HepG2 (cell line): ENCODE results near the gene SLCO4A1. TPM values are rescaled to one million over a fixed set of nuclear protein-coding genes. Genes with fewer than 3 reads are reported as not detected.

Experiments
- BCL6 ChIP-seq: IDR thresholded peaks from 2 replicates; pipeline ENCODE4 v1.6.1; 2016; ENCODE audit warnings: missing genetic modification reagents, missing compliant biosample characterization
- DNMT1 ChIP-seq: sonication (generic); formaldehyde crosslinking; IDR thresholded peaks from 2 replicates; pipeline ENCODE4 v1.5.1; 2020; ENCODE audit warnings: mild to moderate bottlenecking, missing genetic modification reagents
- ESRRA ChIP-seq: sonication (generic); formaldehyde crosslinking; IDR thresholded peaks from 2 replicates; pipeline ENCODE4 v1.5.1; 2020; ENCODE audit warnings: mild to moderate bottlenecking, low read depth, missing genetic modification reagents
- NFE2L1 ChIP-seq: sonication (generic); formaldehyde crosslinking; IDR thresholded peaks from 2 replicates; pipeline ENCODE4 v1.4.0; 2020; ENCODE audit warnings: missing genetic modification reagents, mild to moderate bottlenecking, borderline replicate concordance
- RARG ChIP-seq: sonication (generic); formaldehyde crosslinking; IDR thresholded peaks from 2 replicates; pipeline ENCODE4 v1.4.0; 2020; ENCODE audit warnings: low read depth, mild to moderate bottlenecking, missing genetic modification reagents
- ZMYM2 ChIP-seq: sonication (generic); formaldehyde crosslinking; IDR thresholded peaks from 2 replicates; pipeline ENCODE4 v1.8.0; 2022; ENCODE audit warnings: mild to moderate bottlenecking, missing genetic modification reagents
- ZNF101 ChIP-seq: sonication (generic); formaldehyde crosslinking; IDR thresholded peaks from 2 replicates; pipeline ENCODE4 v1.4.0; 2020; ENCODE audit warnings: mild to moderate bottlenecking, low read depth, missing genetic modification reagents, borderline replicate concordance
- ZNF180 ChIP-seq: sonication (generic); formaldehyde crosslinking; IDR thresholded peaks from 2 replicates; pipeline ENCODE4 v1.4.0; 2020; ENCODE audit warnings: low read depth, missing genetic modification reagents, borderline replicate concordance
- ZNF431 ChIP-seq: sonication (generic); formaldehyde crosslinking; IDR thresholded peaks from 2 replicates; pipeline ENCODE4 v1.9.0; 2022; ENCODE audit warnings: missing genetic modification reagents, low read depth, mild to moderate bottlenecking, borderline replicate concordance
- ZNF558 ChIP-seq: sonication (generic); formaldehyde crosslinking; IDR thresholded peaks from 2 replicates; pipeline ENCODE4 v1.9.0; 2022; ENCODE audit warnings: mild to moderate bottlenecking, missing genetic modification reagents, borderline replicate concordance
- ZNF644 ChIP-seq: IDR thresholded peaks from 2 replicates; pipeline ENCODE4 v1.6.1; 2016; ENCODE audit warnings: low read depth
- polyA plus RNA-seq, 8 experiments: library from polyadenylated mRNA; depleted of rRNA in 3 of 8; stranded (reverse) in 7 of 8; unstranded in 1 of 8; fragments of >200 nt; fragmentation: Illumina TruSeq in 4 of 8; extraction: Trizol in 4 of 8; gene quantifications; 2 replicates each; pipeline versions ENCODE4 v1.2.1 to v1.2.3, GENCODE V29; 2011 to 2016; ENCODE audit warnings: low read depth in 4 of 8, missing spikeins in 1 of 8, mixed read lengths in 1 of 8; ENCODE audit not compliant: insufficient read depth in 1 of 8
- total RNA-seq, 5 experiments: library from RNA; depleted of rRNA; stranded (reverse); fragments of >200 nt; fragmentation: Illumina TruSeq; extraction: Trizol; gene quantifications; 2 replicates each; pipeline ENCODE4 v1.2.3, GENCODE V29; 2016; ENCODE audit warnings: low read depth in 1 of 5
- TF ChIP-seq, protein P1 (sequence below): sonication (generic); formaldehyde crosslinking; IDR thresholded peaks from 2 replicates; pipeline ENCODE4 v1.4.0; 2020; ENCODE audit warnings: mild to moderate bottlenecking, missing genetic modification reagents
- TF ChIP-seq, protein P2 (sequence below): sonication (generic); formaldehyde crosslinking; IDR thresholded peaks from 2 replicates; pipeline ENCODE4 v1.4.0; 2020; ENCODE audit warnings: low read depth, mild to moderate bottlenecking, missing genetic modification reagents
- TF ChIP-seq, protein P3 (sequence below): sonication (generic); formaldehyde crosslinking; conservative IDR thresholded peaks from 2 replicates; pipeline ENCODE4 v1.4.0; 2020; ENCODE audit warnings: missing genetic modification reagents
- TF ChIP-seq, protein P4 (sequence below): IDR thresholded peaks from 2 replicates; pipeline ENCODE4 v1.6.1; 2016; ENCODE audit warnings: low read depth, borderline replicate concordance
- TF ChIP-seq, protein P5 (sequence below): sonication (generic); formaldehyde crosslinking; IDR thresholded peaks from 2 replicates; pipeline ENCODE4 v1.5.0; 2020; ENCODE audit warnings: missing genetic modification reagents

SLCO4A1 gene
- total and polyA plus RNA-seq, 2 of the 13 experiments (the other 11 are each of a cell fraction or from before 2014, with no cell fraction given): 55.5 to 112 TPM

DNA sequence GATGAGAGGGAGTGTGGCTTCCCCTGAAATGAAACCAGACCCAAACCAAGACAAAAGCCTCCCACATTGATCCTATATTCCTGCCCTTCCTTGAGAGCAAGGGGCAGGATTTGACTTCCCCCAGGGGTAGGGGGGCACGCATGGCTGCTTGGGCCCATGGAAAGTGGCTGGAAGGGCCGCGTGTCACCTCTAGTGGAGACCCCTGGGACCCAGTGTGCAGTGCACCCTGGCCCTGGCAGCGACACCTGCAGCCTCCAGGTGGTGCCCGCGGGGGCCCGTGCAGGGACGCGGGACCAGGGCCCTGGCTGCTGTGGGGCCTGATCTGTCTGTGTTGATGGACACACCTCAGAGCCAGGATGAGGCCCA lies 18.0 kb upstream of the SLCO4A1 start (continued):
- TF ChIP-seq, protein P1, sequence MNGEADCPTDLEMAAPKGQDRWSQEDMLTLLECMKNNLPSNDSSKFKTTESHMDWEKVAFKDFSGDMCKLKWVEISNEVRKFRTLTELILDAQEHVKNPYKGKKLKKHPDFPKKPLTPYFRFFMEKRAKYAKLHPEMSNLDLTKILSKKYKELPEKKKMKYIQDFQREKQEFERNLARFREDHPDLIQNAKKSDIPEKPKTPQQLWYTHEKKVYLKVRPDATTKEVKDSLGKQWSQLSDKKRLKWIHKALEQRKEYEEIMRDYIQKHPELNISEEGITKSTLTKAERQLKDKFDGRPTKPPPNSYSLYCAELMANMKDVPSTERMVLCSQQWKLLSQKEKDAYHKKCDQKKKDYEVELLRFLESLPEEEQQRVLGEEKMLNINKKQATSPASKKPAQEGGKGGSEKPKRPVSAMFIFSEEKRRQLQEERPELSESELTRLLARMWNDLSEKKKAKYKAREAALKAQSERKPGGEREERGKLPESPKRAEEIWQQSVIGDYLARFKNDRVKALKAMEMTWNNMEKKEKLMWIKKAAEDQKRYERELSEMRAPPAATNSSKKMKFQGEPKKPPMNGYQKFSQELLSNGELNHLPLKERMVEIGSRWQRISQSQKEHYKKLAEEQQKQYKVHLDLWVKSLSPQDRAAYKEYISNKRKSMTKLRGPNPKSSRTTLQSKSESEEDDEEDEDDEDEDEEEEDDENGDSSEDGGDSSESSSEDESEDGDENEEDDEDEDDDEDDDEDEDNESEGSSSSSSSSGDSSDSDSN (CRISPR knock-in tag): peak; percentile 1; the same call in 1 of the 2 replicates
- TF ChIP-seq ZNF558 (CRISPR knock-in tag) (peak; percentile 68; the same call in 1 of the 2 replicates), NFE2L1 (peak; percentile 86; the same call in 1 of the 2 replicates), ZMYM2 (CRISPR knock-in tag) (0 out of 2 replicates have a peak, but pooled peaks have one; percentile 9), ZNF180 (CRISPR knock-in tag) (no peak), ZNF101 (CRISPR knock-in tag) (no peak), ZNF644 (no peak; the same call in 1 of the 2 replicates), ESRRA (peak; percentile 27; the same call in 1 of the 2 replicates), ZNF431 (CRISPR knock-in tag) (peak; percentile 17; the same call in 1 of the 2 replicates), BCL6 (CRISPR knock-in tag) (peak; percentile 41), RARG (CRISPR knock-in tag) (peak; percentile 93; the same call in 1 of the 2 replicates), DNMT1 (CRISPR knock-in tag) (peak; percentile 88; the same call in 1 of the 2 replicates)
- TF ChIP-seq, protein P2, sequence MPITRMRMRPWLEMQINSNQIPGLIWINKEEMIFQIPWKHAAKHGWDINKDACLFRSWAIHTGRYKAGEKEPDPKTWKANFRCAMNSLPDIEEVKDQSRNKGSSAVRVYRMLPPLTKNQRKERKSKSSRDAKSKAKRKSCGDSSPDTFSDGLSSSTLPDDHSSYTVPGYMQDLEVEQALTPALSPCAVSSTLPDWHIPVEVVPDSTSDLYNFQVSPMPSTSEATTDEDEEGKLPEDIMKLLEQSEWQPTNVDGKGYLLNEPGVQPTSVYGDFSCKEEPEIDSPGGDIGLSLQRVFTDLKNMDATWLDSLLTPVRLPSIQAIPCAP (CRISPR knock-in tag): peak; percentile 16; the same call in 1 of the 2 replicates
- TF ChIP-seq, protein P3, sequence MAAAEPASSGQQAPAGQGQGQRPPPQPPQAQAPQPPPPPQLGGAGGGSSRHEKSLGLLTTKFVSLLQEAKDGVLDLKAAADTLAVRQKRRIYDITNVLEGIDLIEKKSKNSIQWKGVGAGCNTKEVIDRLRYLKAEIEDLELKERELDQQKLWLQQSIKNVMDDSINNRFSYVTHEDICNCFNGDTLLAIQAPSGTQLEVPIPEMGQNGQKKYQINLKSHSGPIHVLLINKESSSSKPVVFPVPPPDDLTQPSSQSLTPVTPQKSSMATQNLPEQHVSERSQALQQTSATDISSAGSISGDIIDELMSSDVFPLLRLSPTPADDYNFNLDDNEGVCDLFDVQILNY (CRISPR knock-in tag): 0 out of 2 replicates have a peak, but pooled peaks have one; percentile 25
- TF ChIP-seq, protein P4, sequence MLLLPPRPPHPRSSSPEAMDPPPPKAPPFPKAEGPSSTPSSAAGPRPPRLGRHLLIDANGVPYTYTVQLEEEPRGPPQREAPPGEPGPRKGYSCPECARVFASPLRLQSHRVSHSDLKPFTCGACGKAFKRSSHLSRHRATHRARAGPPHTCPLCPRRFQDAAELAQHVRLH (CRISPR knock-in tag): peak; percentile 1; the same call in 1 of the 2 replicates
- TF ChIP-seq, protein P5, sequence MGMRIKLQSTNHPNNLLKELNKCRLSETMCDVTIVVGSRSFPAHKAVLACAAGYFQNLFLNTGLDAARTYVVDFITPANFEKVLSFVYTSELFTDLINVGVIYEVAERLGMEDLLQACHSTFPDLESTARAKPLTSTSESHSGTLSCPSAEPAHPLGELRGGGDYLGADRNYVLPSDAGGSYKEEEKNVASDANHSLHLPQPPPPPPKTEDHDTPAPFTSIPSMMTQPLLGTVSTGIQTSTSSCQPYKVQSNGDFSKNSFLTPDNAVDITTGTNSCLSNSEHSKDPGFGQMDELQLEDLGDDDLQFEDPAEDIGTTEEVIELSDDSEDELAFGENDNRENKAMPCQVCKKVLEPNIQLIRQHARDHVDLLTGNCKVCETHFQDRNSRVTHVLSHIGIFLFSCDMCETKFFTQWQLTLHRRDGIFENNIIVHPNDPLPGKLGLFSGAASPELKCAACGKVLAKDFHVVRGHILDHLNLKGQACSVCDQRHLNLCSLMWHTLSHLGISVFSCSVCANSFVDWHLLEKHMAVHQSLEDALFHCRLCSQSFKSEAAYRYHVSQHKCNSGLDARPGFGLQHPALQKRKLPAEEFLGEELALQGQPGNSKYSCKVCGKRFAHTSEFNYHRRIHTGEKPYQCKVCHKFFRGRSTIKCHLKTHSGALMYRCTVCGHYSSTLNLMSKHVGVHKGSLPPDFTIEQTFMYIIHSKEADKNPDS (CRISPR knock-in tag): no peak
